ENCODE data around the gene ULK4.

The ULK4 gene

DNA sequence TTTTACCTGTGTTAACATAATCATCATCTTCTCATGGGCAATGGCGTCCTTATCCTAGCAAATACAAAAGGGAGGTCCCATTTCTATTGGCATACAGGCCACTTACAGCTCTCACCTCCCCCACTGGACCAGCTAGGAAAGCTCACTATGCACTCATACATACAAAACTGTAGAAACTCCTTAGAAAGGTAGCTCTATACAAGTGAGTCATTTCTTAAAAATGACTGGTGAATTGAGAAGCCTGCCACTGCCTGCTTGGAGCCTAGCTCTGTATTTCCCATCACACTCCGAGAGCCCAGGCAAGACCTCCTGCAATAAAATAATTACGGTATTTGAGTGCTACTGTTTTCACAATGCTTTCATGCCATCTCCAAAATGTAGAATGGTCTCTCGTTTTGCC, 321.8 kb downstream of the ULK4 start:
- DNase-seq (ENCODE audit: low read depth) = no peak
- H3K4me3 ChIP-seq (ENCODE audit: low read length) = no peak overlapping the region
- TF ChIP-seq, protein P1, sequence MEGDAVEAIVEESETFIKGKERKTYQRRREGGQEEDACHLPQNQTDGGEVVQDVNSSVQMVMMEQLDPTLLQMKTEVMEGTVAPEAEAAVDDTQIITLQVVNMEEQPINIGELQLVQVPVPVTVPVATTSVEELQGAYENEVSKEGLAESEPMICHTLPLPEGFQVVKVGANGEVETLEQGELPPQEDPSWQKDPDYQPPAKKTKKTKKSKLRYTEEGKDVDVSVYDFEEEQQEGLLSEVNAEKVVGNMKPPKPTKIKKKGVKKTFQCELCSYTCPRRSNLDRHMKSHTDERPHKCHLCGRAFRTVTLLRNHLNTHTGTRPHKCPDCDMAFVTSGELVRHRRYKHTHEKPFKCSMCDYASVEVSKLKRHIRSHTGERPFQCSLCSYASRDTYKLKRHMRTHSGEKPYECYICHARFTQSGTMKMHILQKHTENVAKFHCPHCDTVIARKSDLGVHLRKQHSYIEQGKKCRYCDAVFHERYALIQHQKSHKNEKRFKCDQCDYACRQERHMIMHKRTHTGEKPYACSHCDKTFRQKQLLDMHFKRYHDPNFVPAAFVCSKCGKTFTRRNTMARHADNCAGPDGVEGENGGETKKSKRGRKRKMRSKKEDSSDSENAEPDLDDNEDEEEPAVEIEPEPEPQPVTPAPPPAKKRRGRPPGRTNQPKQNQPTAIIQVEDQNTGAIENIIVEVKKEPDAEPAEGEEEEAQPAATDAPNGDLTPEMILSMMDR (conservative IDR thresholded peaks at IDR 0.05; ENCODE audit: low read depth, low read length) = no peak

DNA sequence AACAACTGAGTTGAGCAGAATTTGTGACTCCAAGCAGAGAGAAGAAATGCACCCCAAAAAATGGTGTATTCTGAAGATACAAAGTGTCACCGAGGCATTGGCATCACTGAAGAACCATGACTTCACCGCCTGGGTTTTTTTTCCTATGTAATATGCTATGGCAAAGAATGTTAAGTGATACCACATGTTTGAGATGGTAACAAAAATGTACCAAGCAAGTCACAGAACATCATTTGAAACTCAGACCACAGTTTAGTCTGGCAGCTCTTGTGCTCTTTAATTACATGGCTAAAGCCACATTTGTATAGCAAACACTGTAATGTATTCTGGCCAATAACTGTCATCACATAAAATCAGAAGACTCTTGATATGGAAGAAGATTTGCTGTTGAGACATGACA, 323.5 kb downstream of the ULK4 start:
- TF ChIP-seq, protein P1 (conservative IDR thresholded peaks at IDR 0.05; ENCODE audit: low read depth, low read length) = no peak
- no peak for DNase-seq (ENCODE audit: low read depth)

DNA sequence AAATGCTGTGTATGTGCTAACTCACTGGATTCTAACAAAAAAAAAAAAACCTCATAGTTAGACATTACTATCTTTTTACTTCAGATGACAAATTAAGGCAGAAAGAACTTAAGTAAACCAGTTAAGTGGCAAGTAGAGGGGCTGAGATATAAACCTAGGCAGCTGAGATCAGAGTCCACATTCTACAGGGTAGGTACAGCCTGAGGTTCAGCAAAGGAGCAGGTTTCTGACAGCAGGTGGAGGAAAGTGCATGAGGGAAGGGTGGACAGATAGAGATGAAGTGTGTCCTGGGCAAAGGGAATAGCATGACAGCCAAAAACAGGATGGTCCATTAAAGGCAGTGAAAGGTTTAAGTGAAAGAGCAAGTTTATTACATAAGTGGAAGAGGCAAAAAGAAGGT, 329.2 kb downstream of the ULK4 start:
- no peak for DNase-seq (ENCODE audit: low read depth)
- no peak overlapping the region for H3K4me3 ChIP-seq (ENCODE audit: low read length)
- TF ChIP-seq, protein P1 (conservative IDR thresholded peaks at IDR 0.05; ENCODE audit: low read depth, low read length) = no peak

More for the DNA sequence above, 323.5 kb downstream of the ULK4 start:
- no peak overlapping the region for H3K4me3 ChIP-seq (ENCODE audit: low read length)

DNA sequence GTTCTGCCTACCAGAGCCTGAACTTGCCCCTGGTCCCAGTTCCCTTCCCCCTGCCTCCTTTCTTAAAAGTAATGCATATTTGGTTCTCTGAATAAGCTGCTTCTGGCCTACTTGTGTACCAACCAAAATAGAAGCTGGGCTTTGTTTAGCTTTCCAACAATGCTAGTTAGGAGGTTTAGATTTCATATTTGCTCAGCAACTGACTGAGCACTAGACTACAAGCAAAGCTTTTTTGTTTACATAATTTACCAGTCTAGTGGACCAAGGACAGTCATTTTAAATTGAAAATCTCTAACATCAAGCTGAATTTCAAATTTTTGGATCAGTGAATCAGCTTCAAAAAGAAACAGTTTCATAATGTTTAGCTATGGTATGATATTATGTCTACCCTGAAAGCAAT, 331.2 kb downstream of the ULK4 start:
- no peak for DNase-seq (ENCODE audit: low read depth)
- no peak overlapping the region for H3K4me3 ChIP-seq (ENCODE audit: low read length)
- TF ChIP-seq, protein P1 (conservative IDR thresholded peaks at IDR 0.05; ENCODE audit: low read depth, low read length) = no peak

DNA sequence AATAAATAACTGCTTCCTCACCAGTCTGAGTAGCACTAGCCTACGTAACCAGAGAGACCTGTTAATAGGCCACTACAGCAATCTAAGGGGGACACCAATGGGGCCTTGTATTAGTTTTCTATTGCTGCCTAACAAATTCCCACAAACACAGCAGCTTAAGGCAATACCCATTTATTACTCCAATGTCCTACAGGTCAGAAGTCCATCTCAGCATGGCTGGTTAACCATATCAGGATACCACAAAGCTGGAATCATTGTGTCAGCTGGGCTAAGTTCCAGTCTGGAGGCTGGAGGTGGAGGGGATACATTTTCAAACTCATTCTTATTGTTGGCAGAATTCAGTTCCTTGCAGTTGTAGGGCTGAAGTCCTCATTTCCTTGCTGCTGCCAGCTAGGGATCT, 331.9 kb downstream of the ULK4 start:
- no peak overlapping the region for H3K4me3 ChIP-seq (ENCODE audit: low read length)
- no peak for DNase-seq (ENCODE audit: low read depth)
- TF ChIP-seq, protein P1 (conservative IDR thresholded peaks at IDR 0.05; ENCODE audit: low read depth, low read length) = no peak

DNA sequence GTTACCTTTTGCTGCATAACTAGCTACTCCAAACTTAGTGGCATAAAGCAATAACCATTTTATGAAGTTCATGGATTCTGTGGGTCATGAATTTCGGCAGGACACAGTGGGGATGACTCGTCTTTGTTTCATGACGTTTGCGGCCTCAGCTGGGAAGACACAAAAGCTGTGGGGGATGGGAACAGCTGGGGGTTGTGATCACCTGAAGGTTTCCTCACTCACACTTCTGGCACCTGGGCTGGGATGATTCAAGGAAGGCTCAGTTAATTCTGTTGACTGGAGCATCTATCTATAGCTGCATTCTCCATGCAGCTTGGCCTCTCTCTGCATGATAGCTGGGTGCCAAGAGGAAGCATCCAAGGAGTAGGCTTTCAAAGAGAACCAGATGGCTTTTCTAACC, 332.8 kb downstream of the ULK4 start:
- no peak overlapping the region for H3K4me3 ChIP-seq (ENCODE audit: low read length)
- DNase-seq (ENCODE audit: low read depth) = no peak
- TF ChIP-seq, protein P1 (conservative IDR thresholded peaks at IDR 0.05; ENCODE audit: low read depth, low read length) = no peak

DNA sequence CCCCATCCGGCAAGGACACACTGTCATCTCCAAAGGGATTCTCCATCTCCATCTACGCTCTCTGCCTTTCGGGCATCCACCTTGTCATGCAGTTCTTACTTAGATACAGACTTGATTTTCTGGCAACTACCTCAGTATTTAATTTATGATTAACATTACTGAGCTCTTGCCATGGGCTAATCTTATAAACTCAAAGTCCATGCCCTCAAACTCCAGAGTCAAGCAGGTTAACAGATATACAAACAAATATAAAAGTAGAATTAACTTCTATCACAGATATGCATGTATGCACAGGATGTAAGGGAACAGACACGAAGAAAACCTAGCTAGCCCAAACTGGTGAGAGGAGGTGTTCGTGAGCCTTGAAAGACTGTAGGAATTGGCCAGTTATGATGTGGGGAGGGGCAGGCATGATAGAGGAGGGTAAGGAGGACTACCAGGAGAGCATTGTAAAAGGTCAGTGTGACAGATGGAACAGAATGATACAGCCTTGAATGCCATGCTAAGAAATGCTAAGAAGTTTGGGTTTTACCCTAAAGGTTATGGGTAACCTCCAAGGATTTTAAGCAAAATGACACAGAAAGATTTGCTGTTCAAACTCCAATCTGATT, 334.3 kb downstream of the ULK4 start:
- TF ChIP-seq, protein P1 (conservative IDR thresholded peaks at IDR 0.05; ENCODE audit: low read depth, low read length) = no peak
- no peak for DNase-seq (ENCODE audit: low read depth)

More for the DNA sequence above, 334.3 kb downstream of the ULK4 start:
- H3K4me3 ChIP-seq (ENCODE audit: low read length) = no peak overlapping the region
